GM12875 (cell line): Measurements from ENCODE around the gene CDH13.

ENCODE experiments used
- H3K4me3 ChIP-seq: one replicate; pipeline ENCODE4 v1.5.1; 2011; ENCODE audit warnings: low read depth, low read length, control low read depth
- CTCF ChIP-seq: IDR thresholded peaks from 2 replicates; pipeline ENCODE4 v1.5.1; 2011; ENCODE audit warnings: low read depth, mild to moderate bottlenecking, control low read depth, inconsistent platforms, low read length, moderate library complexity, borderline replicate concordance; ENCODE audit not compliant: insufficient read depth

Gene CDH13

GRCh38 chr16:83068686-83069085 is 441.9 kb downstream of the CDH13 start:
- no peak overlapping the region for H3K4me3 ChIP-seq
- TF ChIP-seq CTCF: no peak

- no peak for TF ChIP-seq CTCF
- no peak overlapping the region for H3K4me3 ChIP-seq
These were observed 443.8 kb downstream of the CDH13 start for GRCh38 chr16:83070416-83071209.

GRCh38 chr16:83075956-83076355 is 449.2 kb downstream of the CDH13 start:
- TF ChIP-seq CTCF: no peak
- H3K4me3 ChIP-seq: no peak overlapping the region

GRCh38 chr16:83083361-83083760 is 456.6 kb downstream of the CDH13 start:
- H3K4me3 ChIP-seq: no peak overlapping the region
- TF ChIP-seq CTCF: no peak

GRCh38 chr16:83085660-83086059 is 458.9 kb downstream of the CDH13 start:
- no peak for TF ChIP-seq CTCF
- no peak overlapping the region for H3K4me3 ChIP-seq

- no peak for TF ChIP-seq CTCF
- no peak overlapping the region for H3K4me3 ChIP-seq
These were observed 469.3 kb downstream of the CDH13 start for GRCh38 chr16:83095941-83096692.

GRCh38 chr16:83098536-83098935 is 471.8 kb downstream of the CDH13 start:
- no peak overlapping the region for H3K4me3 ChIP-seq
- TF ChIP-seq CTCF: no peak
